Measurements from ENCODE around the gene AMPD3.

DNA sequence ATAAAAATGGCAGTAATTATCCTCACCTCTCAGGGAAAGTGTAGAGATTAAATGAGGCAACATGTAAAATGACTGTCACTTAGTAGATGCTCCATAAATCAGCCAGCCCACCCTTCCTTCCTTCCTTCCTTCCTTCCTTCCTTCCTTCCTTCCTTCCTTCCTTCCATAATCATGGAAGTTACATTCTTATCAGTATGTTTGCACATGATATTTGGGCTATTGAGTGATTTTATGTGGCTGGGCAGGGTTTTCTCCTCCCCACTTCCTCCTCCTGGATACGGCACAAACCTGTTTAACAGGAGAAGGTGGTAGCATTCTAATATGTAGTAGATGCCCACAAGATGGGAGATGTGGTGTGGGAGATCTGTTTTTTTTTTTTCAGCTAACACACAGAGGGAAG is 101.5 kb downstream of the AMPD3 start:
- TF ChIP-seq POLR2A (IDR thresholded peaks at IDR 0.05; ENCODE audit: low read depth, low read length): no peak
- no peak for TF ChIP-seq TAF1 (IDR thresholded peaks at IDR 0.05; ENCODE audit: borderline replicate concordance, low read depth, low read length)

Data from GM12892 (cell line).